Upper lobe of left lung (tissue), 4 donors: ENCODE measurements around the gene SNRPE.

ENCODE experiments used
- CTCF ChIP-seq, 6 experiments: fragments of 450-650 bp in 4 of 6; fragments of 200-600 bp in 2 of 6; sonication (generic) in 2 of 6; IDR thresholded peaks; one replicate each; pipeline ENCODE4 v1.5.1; 2016 to 2019; ENCODE audit warnings: antibody characterized with exemption in 6 of 6
- POLR2A ChIP-seq, 4 donors: fragments of 450-650 bp; IDR thresholded peaks; one replicate each; pipeline ENCODE4 v1.5.1; 2016 to 2017; ENCODE audit warnings: antibody characterized with exemption in 4 of 4, mild to moderate bottlenecking in 2 of 4
- POLR2AphosphoS5 ChIP-seq, 2 donors: sonication (generic); formaldehyde crosslinking; IDR thresholded peaks; one replicate each; pipeline ENCODE4 v1.5.1; 2017; ENCODE audit warnings: antibody characterized with exemption in 2 of 2

- peak; percentile 40 to 90 (median 80) for TF ChIP-seq CTCF (IDR thresholded peaks at IDR 0.05)
- no peak for TF ChIP-seq POLR2A (IDR thresholded peaks at IDR 0.05)
- TF ChIP-seq POLR2AphosphoS5 (IDR thresholded peaks at IDR 0.05): no peak
Observed at GRCh38 chr1:203871114-203871880, 9.9 kb downstream of the SNRPE start.
